Mammary epithelial cell (primary cell): ENCODE measurements around the gene RASGRP4.

Experiments used
- CTCF ChIP-seq, 2 donors: IDR thresholded peaks in 1 of 2; conservative IDR thresholded peaks in 1 of 2; 2 replicates each; pipeline ENCODE4 v1.5.1; 2011 to 2012; ENCODE audit warnings: inconsistent platforms in 2 of 2, low read length in 2 of 2, mild to moderate bottlenecking in 2 of 2, control low read depth in 1 of 2, low read depth in 1 of 2; ENCODE audit not compliant: insufficient read depth in 1 of 2; ENCODE audit errors: extremely low read depth in 1 of 2
- EZH2 ChIP-seq: IDR thresholded peaks from 2 replicates; pipeline ENCODE4 v1.6.1; 2012; ENCODE audit warnings: low read length, inconsistent platforms, borderline replicate concordance

GRCh38 chr19:38425810-38426466, at the start of gene RASGRP4:
- no peak for TF ChIP-seq EZH2
- no peak for TF ChIP-seq CTCF (conservative IDR thresholded peaks at IDR 0.05 in 1 of 2, IDR thresholded peaks at IDR 0.05 in 1 of 2; ENCODE audit: extremely low read depth in 1 of 2, insufficient read depth in 1 of 2, low read depth in 1 of 2, low read length in 2 of 2)
